ENCODE data around the gene ARIH2. TPM values are rescaled to one million over a fixed set of nuclear protein-coding genes. Genes with fewer than 3 reads are reported as not detected.

ARIH2 gene
- total RNA-seq, 1 donor from 2014 or later, result 112 TPM

GRCh38 chr3:49015072-49015471 lies 96.4 kb downstream of the ARIH2 start:
- DNase-seq, result no peak
- Mint-ChIP-seq H3K4me1 (peaks cover 24% of the 10 kb centered on the region), H3K27ac (no peak overlapping the region), H3K36me3 (ENCODE audit: low read depth) (peaks cover 52% of the 10 kb centered on the region), H3K9me3 (no peaks in the 10 kb centered on the region), H3K4me3 (peak overlapping the region; percentile 29), H3K27me3 (no peaks in the 10 kb centered on the region)
- ATAC-seq (ENCODE audit: low read depth), result no peak
- no peak for TF ChIP-seq CTCF (IDR thresholded peaks at IDR 0.05)
- POLR2A ChIA-PET, result interaction anchor here (1.0 to 14.9 kb wide), 2 partner anchors 7 to 25 kb away, joined by 3 to 372 read pairs; partner anchors contain the start of genes P4HTM and WDR6
- intact Hi-C loops (cut with micrococcal nuclease), result loop anchor here (5.0 kb wide), 1 partner anchor 1177 kb away; the partner anchor contains the start of gene GNAT1
- CTCF ChIA-PET, result interaction anchor here (0.9 to 7.5 kb wide), 2 partner anchors 18 to 27 kb away, joined by 3 to 57 read pairs; partner anchors contain the start of gene P4HTM

GRCh38 chr3:49015765-49016164 lies 97.1 kb downstream of the ARIH2 start:
- peaks cover 51% of the 10 kb centered on the region for H3K36me3 Mint-ChIP-seq (ENCODE audit: low read depth)
- CTCF ChIA-PET, result interaction anchor here (2.0 to 7.5 kb wide), 2 partner anchors 9 to 28 kb away, joined by 7 to 57 read pairs; partner anchors contain the start of genes P4HTM and WDR6
- H3K27ac Mint-ChIP-seq, result no peak overlapping the region
- H3K9me3 Mint-ChIP-seq, result no peaks in the 10 kb centered on the region
- DNase-seq, result no peak
- peaks cover 29% of the 10 kb centered on the region for H3K4me1 Mint-ChIP-seq
- no peaks in the 10 kb centered on the region for H3K27me3 Mint-ChIP-seq
- no peak overlapping the region for H3K4me3 Mint-ChIP-seq
- intact Hi-C loops (cut with micrococcal nuclease), result loop anchor here (5.0 kb wide), 1 partner anchor 1177 kb away; the partner anchor contains the start of gene GNAT1
- no peak for TF ChIP-seq CTCF (IDR thresholded peaks at IDR 0.05)
- no peak for ATAC-seq (ENCODE audit: low read depth)
- POLR2A ChIA-PET, result interaction anchor here (0.5 to 14.9 kb wide), 5 partner anchors 8 to 889 kb away, joined by 3 to 372 read pairs (median 3); partner anchors contain the start of gene WDR6

GRCh38 chr3:49016414-49017228 lies 98.0 kb downstream of the ARIH2 start:
- TF ChIP-seq CTCF (IDR thresholded peaks at IDR 0.05), result no peak
- H3K27me3 Mint-ChIP-seq, result no peaks in the 10 kb centered on the region
- peak overlapping the region; percentile 94 for H3K4me3 Mint-ChIP-seq
- CTCF ChIA-PET, result interaction anchor here (1.1 to 7.5 kb wide), 4 partner anchors 9 to 29 kb away, joined by 3 to 57 read pairs (median 6); partner anchors contain the start of genes IMPDH2, P4HTM and WDR6
- peaks cover 50% of the 10 kb centered on the region for H3K36me3 Mint-ChIP-seq (ENCODE audit: low read depth)
- ATAC-seq (ENCODE audit: low read depth) (no peak), DNase-seq (no peak)
- no peaks in the 10 kb centered on the region for H3K9me3 Mint-ChIP-seq
- intact Hi-C loops (cut with micrococcal nuclease), result loop anchor here (5.0 kb wide), 1 partner anchor 1176 kb away; the partner anchor contains the start of gene GNAT1
- H3K27ac Mint-ChIP-seq, result peak overlapping the region; percentile 61
- H3K4me1 Mint-ChIP-seq, result peaks cover 31% of the 10 kb centered on the region
- POLR2A ChIA-PET, result interaction anchor here (0.6 to 14.9 kb wide), 6 partner anchors 9 to 323 kb away, joined by 3 to 372 read pairs (median 6); partner anchors contain the start of genes IMPDH2, QRICH1, USP4 and WDR6

- H3K27ac Mint-ChIP-seq, result no peak overlapping the region
Observed at GRCh38 chr3:49017229-49017970, 98.8 kb downstream of the ARIH2 start.

More at GRCh38 chr3:49017229-49017970, 98.8 kb downstream of the ARIH2 start:
- Mint-ChIP-seq H3K36me3 (ENCODE audit: low read depth) (peaks cover 42% of the 10 kb centered on the region), H3K4me3 (peak overlapping the region; percentile 94), H3K4me1 (peaks cover 32% of the 10 kb centered on the region), H3K27me3 (no peaks in the 10 kb centered on the region), H3K9me3 (no peaks in the 10 kb centered on the region)
- ATAC-seq (ENCODE audit: low read depth), result no peak
- intact Hi-C loops (cut with micrococcal nuclease), result loop anchor here (5.0 kb wide), 1 partner anchor 1175 kb away; the partner anchor contains the start of gene GNAT1
- ChIA-PET POLR2A (interaction anchor here (0.6 to 14.9 kb wide), 7 partner anchors 8 to 322 kb away, joined by 3 to 372 read pairs (median 6); partner anchors contain the start of genes IMPDH2, P4HTM, QRICH1 and USP4), CTCF (interaction anchor here (1.1 to 7.5 kb wide), 4 partner anchors 10 to 30 kb away, joined by 3 to 57 read pairs (median 6); partner anchors contain the start of genes IMPDH2, P4HTM and WDR6)
- TF ChIP-seq CTCF (IDR thresholded peaks at IDR 0.05), result no peak
- DNase-seq, result no peak

Data from activated B cell treated with CpG ODN at 0.5 μM for 24 hours (primary cell).